ENCODE data around the gene POLR1B.

GRCh38 chr2:112572005-112572404 is 29.7 kb downstream of the POLR1B start:
- TF ChIP-seq EZH2 (IDR thresholded peaks at IDR 0.05; ENCODE audit: insufficient read depth, poor library complexity, severe bottlenecking): no peak
- TF ChIP-seq EZH2phosphoT487 (IDR thresholded peaks at IDR 0.05; ENCODE audit: insufficient read depth, low read depth): no peak

All from GM23248 (cell line).